ENCODE results near the gene EHD3.
"Not testable (repeated sequence)": the region's sequence is repeated elsewhere in the genome, so short reads cannot be mapped to it uniquely, and the experiment has no call there.

The EHD3 gene

DNA sequence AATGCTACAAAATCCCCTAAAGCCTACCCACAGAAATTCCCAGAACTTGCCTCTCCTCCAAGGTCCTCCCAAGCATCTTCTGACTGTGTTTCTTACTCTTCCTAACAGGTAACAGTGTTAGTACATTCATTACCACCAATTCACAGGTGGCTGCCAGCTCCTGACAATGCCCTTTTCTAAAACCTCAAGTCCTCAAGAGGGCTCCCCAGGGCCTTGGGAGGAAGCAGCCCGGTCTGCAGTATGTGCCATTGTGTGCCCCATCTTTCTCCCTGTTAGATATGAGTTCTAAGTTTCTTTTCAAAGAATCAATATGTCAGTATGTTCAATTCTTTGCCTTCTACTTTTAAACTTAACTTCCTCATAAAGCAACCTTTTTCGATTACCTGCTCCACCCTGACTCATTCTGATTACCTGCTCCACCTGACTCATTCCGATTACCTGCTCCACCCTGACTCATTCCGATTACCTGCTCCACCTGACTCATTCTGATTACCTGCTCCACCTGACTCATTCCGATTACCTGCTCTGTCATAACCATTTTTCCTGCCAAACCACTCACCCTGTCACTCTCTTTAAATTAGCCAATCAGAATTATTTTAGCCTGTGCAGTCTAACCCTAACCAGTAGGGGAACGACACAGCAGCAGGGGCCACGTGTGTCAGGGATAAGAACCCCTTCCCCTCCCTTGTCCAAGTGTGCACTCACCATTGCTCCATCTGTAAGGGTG lies 49.4 kb downstream of the EHD3 start:
- DNase-seq (ENCODE audit: low read depth in 1 of 2, low spot score in 1 of 2), result not testable (repeated sequence)

DNA sequence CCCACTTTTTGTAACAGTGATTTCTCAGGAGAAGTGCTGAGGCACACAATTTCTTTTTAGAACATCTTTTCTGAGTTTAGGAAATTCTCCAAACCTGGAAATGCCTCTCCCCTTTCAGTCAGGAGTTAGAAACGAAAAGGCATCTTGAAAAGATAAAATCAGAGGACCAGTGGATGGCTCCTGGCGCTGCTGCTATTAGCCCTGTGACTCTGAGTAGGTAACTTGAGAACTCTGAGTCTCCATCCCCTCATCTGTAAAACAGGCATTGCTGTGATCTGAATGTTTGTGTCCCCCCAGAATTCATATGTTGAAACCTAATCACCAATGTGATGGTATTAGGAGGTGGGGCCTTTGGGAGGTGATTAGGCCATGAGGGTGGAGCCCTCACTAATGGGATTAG lies 50.2 kb downstream of the EHD3 start:
- DNase-seq (ENCODE audit: low read depth in 1 of 2, low spot score in 1 of 2), result no peak

DNA sequence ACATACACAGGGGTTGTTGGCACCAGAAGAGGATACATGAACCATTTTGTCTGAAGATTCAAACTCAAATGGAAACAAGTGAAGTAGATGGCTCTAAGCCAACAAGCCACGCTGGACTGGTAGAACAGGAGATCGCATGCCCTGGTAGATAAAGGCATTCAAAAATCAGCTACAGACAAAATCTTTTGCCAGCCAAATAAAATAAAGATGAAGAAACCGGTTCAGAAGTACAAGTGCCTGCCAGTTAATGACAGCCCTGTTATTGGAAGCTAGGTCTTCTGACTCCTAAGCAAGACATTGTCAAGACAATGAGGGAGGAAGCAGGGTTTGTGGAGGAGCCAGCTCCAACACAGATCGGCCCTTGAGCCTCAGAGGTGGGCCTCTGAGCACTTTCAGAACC lies 52.3 kb downstream of the EHD3 start:
- no peak for DNase-seq (ENCODE audit: low read depth in 1 of 2, low spot score in 1 of 2)

DNA sequence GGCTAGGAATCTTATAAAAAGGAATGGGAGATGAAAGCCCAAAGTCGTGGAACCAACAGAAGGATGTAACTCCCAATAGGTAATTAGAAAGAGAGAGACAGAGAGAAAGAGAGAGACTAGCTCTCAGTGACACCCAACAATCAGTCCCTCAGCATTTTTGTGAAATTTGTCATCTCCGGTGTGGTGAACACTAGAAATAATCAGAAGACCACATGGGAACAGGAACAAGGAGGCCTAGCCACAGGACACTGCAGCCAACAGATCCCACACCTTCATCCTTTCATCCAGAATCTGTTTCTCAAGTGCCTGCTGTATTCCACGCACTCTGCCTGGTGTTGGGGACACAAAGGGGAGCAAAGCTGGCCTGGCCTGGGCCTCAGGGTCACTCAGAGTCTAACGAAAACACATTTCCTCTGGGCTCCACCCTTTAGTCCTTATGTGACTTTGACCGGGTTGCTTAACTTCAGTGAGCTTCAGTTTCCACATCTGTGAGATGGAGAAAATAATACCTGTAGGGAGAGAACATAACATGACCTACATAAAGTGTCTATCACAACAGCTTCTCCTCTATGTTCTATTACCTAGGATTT lies 53.1 kb downstream of the EHD3 start:
- DNase-seq (ENCODE audit: low read depth in 1 of 2, low spot score in 1 of 2), result no peak

DNA sequence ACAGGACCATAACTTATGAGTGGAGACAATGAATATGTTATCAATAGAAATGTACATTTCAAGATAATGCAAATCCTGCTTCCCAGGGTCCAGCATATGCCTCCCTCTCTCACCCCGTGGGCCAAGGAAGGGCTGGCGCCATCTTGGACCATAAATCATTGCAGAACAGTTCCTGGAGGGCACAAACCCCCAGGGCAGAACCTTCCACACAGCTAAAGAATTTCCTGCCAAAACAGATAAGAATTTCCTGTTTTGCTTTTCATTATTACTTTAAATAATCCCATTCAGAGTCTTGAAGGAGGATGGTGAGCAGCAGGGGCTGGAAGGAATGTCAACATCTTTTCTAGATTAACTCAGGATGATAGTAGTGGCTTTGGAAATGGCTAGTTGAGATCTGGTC lies 53.7 kb downstream of the EHD3 start:
- no peak for DNase-seq (ENCODE audit: low read depth in 1 of 2, low spot score in 1 of 2)

DNA sequence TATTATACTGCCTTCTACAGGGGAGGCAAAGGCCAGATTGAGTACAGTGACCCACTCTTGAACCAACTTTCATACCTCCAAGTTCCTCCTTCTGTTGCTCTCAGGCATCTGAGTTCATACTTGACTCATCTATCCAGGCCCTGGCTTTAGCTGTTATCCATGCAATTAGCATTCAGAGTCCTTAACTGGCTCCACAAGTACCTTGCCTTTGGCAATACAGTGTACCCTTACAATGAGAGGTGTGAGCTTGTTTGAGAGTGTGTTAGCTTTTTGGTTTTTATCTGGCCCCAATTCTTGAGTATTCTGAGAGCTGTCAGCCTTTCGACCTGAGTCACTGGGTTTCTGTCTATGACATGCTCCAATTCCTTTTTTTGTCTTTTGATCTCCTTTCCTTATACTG lies 60.2 kb downstream of the EHD3 start:
- DNase-seq (ENCODE audit: low read depth in 1 of 2, low spot score in 1 of 2), result no peak

DNA sequence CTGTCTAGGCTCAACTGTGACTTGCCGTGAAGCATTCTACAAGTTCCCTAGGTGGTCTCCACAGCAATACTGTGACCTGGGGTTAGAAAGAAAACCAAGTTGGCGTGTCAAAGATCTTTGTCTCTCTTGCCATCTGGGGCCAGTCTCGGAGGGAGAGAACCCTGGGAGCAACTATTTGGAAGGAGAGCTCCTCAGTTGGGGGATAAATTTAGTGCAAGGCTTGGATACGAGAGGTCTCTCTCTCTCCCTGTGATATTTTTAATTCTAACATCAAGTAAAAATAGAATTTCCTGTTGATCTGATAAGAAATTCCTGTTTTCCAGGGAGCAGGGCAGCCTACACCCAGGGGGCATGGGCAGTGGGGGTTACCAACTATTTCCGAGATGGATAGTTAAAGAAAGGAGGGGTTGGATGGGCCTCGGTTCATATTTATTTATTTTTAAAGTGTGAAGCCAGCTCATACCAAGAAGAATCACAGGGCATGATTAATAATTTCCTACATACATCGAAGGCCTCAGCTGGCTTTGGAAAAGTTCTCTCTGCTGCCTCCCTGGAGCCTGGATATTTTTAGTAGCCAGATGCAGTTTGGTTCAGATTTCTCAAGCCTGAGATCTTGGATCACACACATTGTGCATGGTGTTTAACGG lies 62.8 kb downstream of the EHD3 start:
- no peak for DNase-seq (ENCODE audit: low read depth in 1 of 2, low spot score in 1 of 2)

DNA sequence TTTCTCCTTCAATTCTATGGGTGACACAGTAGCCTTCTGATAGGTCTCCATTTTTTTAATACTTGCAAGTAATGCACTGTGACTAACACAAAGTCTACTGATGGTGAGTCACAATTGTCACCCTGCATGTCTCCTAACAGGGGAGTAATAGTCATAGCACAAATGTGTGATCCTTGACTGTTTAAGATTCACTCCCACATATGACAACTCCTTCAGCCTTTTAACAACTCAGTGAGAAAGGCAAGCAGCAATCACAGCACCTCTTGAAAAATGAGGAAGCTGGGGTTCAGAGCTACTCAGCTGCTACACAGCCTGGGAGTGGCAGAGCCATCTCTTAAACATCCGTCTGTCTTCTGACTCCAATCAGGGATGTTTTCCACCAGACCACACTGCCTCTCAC lies 63.8 kb downstream of the EHD3 start:
- no peak for DNase-seq (ENCODE audit: low read depth in 1 of 2, low spot score in 1 of 2)

DNA sequence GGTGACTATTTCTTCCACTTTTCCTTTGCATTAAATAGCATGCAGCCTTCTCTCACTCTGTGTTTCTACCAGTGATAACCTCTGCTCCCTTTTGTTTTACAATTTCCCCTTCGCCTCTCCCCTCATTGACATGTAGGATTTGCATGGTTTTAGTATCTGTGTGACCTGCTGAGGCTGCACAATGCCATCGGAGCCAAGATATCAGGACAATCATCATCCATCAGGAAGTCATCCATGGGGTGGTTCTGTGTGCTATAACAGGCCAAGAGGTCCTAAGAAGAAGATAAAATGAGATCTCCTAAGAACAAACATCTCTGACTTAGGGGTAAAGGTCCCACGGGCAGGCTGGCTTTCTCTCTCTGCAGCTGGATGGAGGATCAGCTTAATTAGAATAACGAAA lies 65.6 kb downstream of the EHD3 start:
- no peak for DNase-seq (ENCODE audit: low read depth in 1 of 2, low spot score in 1 of 2)

DNA sequence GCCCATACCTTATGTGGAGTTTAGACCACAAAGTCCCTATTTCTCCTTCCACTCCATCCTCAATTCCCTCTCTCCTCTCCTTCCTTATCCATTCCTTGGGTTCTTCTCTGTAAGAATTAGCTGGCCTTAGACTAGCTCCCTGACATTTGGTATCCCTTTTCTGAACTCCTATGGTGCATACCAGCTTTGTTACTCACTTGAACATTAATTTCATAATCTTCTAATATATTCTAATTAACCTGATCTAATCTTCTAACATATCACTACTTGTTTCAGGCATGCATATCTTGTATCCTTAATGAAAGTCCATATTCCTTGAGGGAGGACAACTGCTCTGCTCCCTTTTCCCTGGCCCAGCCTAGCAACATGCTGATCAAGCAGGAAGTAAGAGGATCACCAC lies 66.4 kb downstream of the EHD3 start:
- DNase-seq (ENCODE audit: low read depth in 1 of 2, low spot score in 1 of 2), result no peak

DNA sequence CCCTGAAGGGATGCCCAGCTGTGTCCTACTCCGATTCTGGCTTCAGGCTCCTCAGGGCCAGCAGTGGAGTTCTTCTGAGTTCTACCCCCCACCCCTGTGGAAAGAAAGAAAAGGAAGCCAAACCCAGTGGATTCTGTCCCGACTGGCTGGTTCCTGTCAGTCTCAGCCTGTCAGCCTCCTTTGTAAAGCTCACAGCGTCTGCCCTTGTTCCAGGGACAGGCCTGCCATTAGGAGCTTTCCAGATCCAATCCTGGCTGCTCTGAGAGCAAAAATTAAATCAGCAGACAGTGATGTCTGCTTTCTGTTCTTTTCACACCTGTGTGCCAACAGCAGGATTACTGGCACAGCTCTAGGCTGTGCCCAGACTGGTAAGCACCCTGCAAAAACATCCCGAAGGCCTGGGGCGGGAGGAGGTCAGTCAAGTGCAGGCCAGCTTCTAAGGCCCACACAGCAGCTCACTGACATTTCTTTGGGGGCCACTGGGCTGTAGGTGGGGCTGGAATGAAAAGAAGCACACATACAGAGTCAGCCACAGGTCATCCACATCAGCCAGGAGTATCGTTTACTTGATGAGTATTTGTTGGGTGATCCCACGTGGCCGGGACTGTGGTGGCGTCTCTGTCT lies 69.1 kb downstream of the EHD3 start:
- DNase-seq (ENCODE audit: low read depth in 1 of 2, low spot score in 1 of 2), result no peak

DNA sequence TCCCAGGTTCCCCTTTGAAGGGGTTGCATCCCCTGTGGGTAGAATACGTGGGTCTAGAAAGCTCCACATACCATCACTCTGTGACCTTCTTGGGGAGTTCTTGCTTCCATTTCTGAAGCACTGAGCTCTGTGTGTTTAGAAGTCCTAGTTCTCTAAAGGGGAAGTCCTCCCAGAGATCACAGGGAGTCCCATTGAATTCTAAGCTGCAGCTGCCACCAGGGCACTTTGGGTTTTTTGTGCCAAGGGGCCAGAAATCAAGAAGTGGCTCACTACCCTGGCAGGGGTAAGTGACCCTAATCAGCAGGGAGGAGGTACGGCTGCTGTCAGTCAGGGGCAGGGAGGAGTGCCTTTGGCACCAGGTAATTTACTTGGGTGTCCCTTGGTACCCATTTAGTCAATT lies 70.9 kb downstream of the EHD3 start:
- no peak for DNase-seq (ENCODE audit: low read depth in 1 of 2, low spot score in 1 of 2)

DNA sequence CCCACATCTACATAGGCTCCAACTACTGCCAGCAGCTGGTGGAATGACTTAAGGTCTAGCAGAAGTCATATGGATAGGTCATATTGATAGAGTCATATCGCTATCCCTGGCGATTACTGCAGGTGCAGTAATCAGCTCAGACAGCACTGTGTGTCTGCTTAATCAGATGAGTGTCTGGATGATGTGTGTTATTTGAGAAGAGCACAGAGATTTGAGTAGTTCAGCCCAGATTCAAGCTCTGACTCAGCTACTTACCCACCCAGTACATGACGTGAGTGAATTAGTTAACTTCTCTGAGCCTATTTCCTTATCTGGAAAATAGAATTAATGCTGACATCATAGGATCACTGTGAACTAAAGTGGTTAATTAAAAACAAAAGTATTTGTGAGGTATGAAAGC lies 78.9 kb downstream of the EHD3 start:
- no peak for DNase-seq (ENCODE audit: low read depth in 1 of 2, low spot score in 1 of 2)

DNA sequence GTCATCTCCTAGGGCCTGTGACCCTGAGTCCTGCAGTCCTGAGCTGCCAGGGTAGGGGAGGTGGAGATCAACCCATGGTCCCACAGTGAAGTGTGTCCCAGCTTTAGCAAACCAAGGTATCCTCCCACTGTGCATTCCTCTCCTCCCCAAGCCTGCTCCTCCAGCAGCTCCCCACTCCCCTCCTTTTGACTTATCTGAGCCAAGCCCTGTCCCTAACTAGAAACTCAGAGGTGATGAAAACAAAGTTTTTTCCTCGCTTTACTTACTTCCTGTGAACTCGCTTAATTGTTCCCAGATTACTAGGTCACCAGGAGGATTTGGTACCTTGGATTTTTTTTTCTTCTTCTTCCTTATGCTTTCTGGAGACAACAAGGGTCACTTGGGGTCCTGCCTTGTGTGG lies 80.8 kb downstream of the EHD3 start:
- DNase-seq (ENCODE audit: low read depth in 1 of 2, low spot score in 1 of 2), result no peak

DNA sequence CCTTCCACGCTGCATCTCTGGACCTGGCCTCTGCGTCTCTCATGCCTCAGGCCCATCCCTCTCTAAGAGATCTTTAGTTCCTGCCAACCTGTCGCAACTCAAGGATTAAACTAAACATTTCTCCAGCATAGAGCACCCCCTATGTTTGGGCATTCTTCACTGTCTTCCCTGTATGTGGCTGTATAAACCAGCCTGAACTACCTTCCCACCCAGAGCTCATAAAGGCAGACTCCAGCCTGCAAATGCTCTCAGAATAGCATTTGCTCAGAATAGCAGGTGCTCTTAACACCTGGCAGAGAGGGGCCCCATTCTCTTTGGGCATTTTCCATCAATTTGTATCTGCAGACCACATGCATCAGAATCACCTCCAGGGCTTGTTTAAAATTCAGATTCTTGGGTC lies 83.4 kb downstream of the EHD3 start:
- DNase-seq (ENCODE audit: low read depth in 1 of 2, low spot score in 1 of 2), result no peak

DNA sequence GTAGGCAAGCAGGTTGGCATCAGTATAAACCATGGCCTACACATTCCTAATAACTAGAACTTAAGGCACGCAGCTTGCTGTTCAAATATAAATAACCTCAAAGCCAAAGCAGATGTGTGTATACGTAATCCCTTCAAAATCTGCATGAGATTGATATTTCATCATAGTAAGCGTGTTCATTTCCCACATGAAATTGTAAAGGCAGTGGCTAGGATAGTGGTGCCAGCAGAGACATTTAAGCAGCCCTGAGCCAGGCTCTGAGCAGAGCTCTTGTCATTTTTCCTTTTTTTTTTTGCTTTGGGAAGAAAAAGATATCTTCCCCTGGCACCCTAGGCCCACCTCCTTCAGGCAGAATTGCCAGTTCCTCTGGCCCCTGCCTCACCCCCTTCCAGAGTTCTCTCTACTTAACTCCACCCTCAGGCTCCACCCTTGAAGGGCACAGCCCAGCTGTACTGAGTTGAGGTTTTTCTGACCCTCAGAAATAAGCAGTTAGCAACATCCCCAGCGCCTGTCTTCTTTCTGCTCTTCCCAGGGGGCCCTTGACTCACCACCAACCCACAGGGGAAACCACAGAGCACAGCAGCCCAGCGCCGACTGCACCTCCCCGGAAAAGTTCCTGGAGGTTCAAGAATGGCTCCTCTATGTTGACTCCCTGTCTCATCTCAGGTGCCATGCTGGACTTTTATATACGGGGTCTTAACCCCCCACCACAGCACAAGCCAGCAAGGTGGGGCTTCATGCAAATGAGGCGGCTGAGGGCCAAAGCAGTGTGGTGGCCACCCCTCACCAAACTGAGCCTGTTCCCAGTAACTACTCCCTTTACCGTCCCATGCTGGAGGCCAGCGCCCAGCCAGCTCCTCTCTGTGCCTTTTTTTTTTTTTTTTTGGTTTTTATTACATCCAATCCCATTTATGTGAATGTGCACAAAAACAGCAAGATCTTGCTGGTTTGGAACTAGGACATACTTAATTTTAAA lies 84.7 kb downstream of the EHD3 start:
- peak in 1 of 2 donors; percentile 8 for DNase-seq (ENCODE audit: low read depth in 1 of 2, low spot score in 1 of 2)

Data from stimulated activated CD4-positive, alpha-beta T cell treated with anti-CD3 and anti-CD28 coated beads, Interleukin-15, amount 100 ng/mL, for 1 hour (primary cell).